ENCODE measurements around the gene EML1.

Gene EML1

GRCh38 chr14:99875421-99875820, 82.2 kb downstream of the EML1 start:
- DNase-seq, result no peak

GRCh38 chr14:99875836-99876235, 82.6 kb downstream of the EML1 start:
- DNase-seq, result no peak

GRCh38 chr14:99876406-99876805, 83.2 kb downstream of the EML1 start:
- no peak for DNase-seq

GRCh38 chr14:99878563-99878962, 85.3 kb downstream of the EML1 start:
- no peak for DNase-seq

- no peak for DNase-seq
Observed at GRCh38 chr14:99879401-99880295, 86.4 kb downstream of the EML1 start.

GRCh38 chr14:99880651-99881420, 87.6 kb downstream of the EML1 start:
- no peak for DNase-seq

- DNase-seq, result no peak
Observed at GRCh38 chr14:99883866-99884650, 90.8 kb downstream of the EML1 start.

GRCh38 chr14:99884834-99885648, 91.8 kb downstream of the EML1 start:
- peak; percentile 49 for DNase-seq

- no peak for DNase-seq
Observed at GRCh38 chr14:99885649-99885958, 92.4 kb downstream of the EML1 start.

- DNase-seq, result no peak
Observed at GRCh38 chr14:99887407-99887806, 94.2 kb downstream of the EML1 start.

GRCh38 chr14:99888149-99888548, 94.9 kb downstream of the EML1 start:
- no peak for DNase-seq

- no peak for DNase-seq
Observed at GRCh38 chr14:99889268-99889667, 96.1 kb downstream of the EML1 start.

GRCh38 chr14:99891266-99891665, 98.1 kb downstream of the EML1 start:
- no peak for DNase-seq

GRCh38 chr14:99891900-99892299, 98.7 kb downstream of the EML1 start:
- no peak for DNase-seq

- no peak for DNase-seq
Observed at GRCh38 chr14:99892406-99892805, 99.2 kb downstream of the EML1 start.

- DNase-seq, result no peak
Observed at GRCh38 chr14:99896361-99896760, 103.1 kb downstream of the EML1 start.

GRCh38 chr14:99899578-99900178, 106.5 kb downstream of the EML1 start:
- DNase-seq, result no peak

GRCh38 chr14:99902925-99903324, 109.7 kb downstream of the EML1 start:
- no peak for DNase-seq

GRCh38 chr14:99904506-99904905, 111.3 kb downstream of the EML1 start:
- no peak for DNase-seq

GRCh38 chr14:99905121-99905520, 111.9 kb downstream of the EML1 start:
- no peak for DNase-seq

GRCh38 chr14:99907761-99908652, 114.8 kb downstream of the EML1 start:
- no peak for DNase-seq

Data from central memory CD4-positive, alpha-beta T cell (primary cell).